Prostate gland (tissue), 2 donors: ENCODE results near the gene SLIT3. TPM values are rescaled to one million over a fixed set of nuclear protein-coding genes. Genes with fewer than 3 reads are reported as not detected.

Source experiments
- DNase-seq: peaks from one replicate; pipeline ENCODE4 v3.0.0-alpha.2; 2019; ENCODE audit warnings: low spot score
- H3K27ac ChIP-seq, 2 donors: fragments of 200-600 bp; sonication (generic); 2 replicates each; pipeline ENCODE4 v1.5.1; 2017 to 2019
- H3K27me3 ChIP-seq: fragments of 200-600 bp; sonication (generic); replicated peaks from 2 replicates; pipeline ENCODE4 v1.5.1; 2019; ENCODE audit not compliant: insufficient read depth
- H3K36me3 ChIP-seq, 2 donors: fragments of 200-600 bp; sonication (generic); 1 replicate in 1 of 2; 2 replicates in 1 of 2; pipeline versions ENCODE4 v1.5.1 to v1.8.1; 2017 to 2019
- H3K4me1 ChIP-seq: fragments of 200-600 bp; sonication (generic); replicated peaks from 2 replicates; pipeline ENCODE4 v1.5.1; 2019
- H3K4me3 ChIP-seq, 2 donors: fragments of 200-600 bp; sonication (generic); 2 replicates each; pipeline ENCODE4 v1.5.1; 2017 to 2019
- H3K9me3 ChIP-seq: fragments of 200-600 bp; sonication (generic); 2 replicates; pipeline ENCODE4 v1.5.1; 2017
- CTCF ChIP-seq, 4 experiments: fragments of 200-600 bp in 2 of 4; fragments of 450-650 bp in 2 of 4; sonication (generic) in 2 of 4; IDR thresholded peaks; 1 replicate in 3 of 4; 2 replicates in 1 of 4; pipeline ENCODE4 v1.5.1; 2016 to 2019; ENCODE audit warnings: antibody characterized with exemption in 4 of 4, mild to moderate bottlenecking in 2 of 4, moderate library complexity in 2 of 4
- POLR2A ChIP-seq: fragments of 450-650 bp; IDR thresholded peaks from one replicate; pipeline ENCODE4 v1.6.1; 2016; ENCODE audit warnings: antibody characterized with exemption, mild to moderate bottlenecking
- POLR2AphosphoS5 ChIP-seq: sonication (generic); formaldehyde crosslinking; IDR thresholded peaks from one replicate; pipeline ENCODE4 v1.6.1; 2017; ENCODE audit warnings: antibody characterized with exemption
- WGBS: methylation state at CpG from one replicate; pipeline ENCODE4 v1.1.5; 2018; 5-methylcytosine and 5-hydroxymethylcytosine counted together
- intact Hi-C: fragments of 100-400 bp; cut with DNase I; formaldehyde crosslinking; loops from one replicate; pipeline ENCODE4 v1.14.2; 2022
- total RNA-seq, 2 donors: library from RNA; depleted of rRNA; stranded (reverse); fragments of >200 nt; gene quantifications; one replicate each; pipeline ENCODE4 v1.1.0, GENCODE V29; 2016

The SLIT3 gene
- total RNA-seq, 2 donors from 2014 or later = 8.3 TPM

GRCh38 chr5:168992016-168992415, 308.9 kb downstream of the SLIT3 start:
- H3K4me1 ChIP-seq = no peaks in the 10 kb centered on the region
- intact Hi-C loops = no loop called here
- no peak overlapping the region for H3K4me3 ChIP-seq
- no peak for TF ChIP-seq POLR2A
- TF ChIP-seq POLR2AphosphoS5 = no peak
- TF ChIP-seq CTCF (IDR thresholded peaks at IDR 0.05) = no peak
- no peak for DNase-seq
- H3K9me3 ChIP-seq = no peaks in the 10 kb centered on the region
- H3K27me3 ChIP-seq = no peaks in the 10 kb centered on the region
- 91% methylated on average over 5 of the region's 5 CpGs for WGBS
- H3K27ac ChIP-seq = no peak overlapping the region
- no peaks in the 10 kb centered on the region for H3K36me3 ChIP-seq

DNA sequence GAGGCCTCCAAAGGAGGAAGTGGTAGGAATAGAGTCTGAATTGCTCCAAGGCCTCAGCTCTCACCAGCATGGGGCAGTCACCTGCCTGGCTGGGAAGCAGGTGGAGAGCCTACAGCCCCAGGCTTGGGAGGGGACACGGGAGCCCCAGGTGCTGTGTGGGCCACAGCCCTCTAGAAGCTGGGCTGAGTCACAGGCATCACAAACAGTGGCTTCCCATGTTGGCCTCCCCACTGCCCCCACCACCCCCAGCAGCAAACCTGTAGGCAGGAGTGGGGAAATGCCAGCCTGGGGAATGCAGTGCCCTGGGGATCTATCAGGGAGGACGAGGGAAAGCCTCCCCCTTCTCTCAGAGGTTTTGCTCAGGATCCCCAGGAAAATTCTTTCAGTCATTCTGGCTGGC, 309.6 kb downstream of the SLIT3 start:
- no peak for TF ChIP-seq POLR2AphosphoS5
- no peak for TF ChIP-seq CTCF (IDR thresholded peaks at IDR 0.05)
- intact Hi-C loops = no loop called here
- Histone ChIP-seq H3K4me3 (no peak overlapping the region), H3K27me3 (no peaks in the 10 kb centered on the region), H3K36me3 (no peaks in the 10 kb centered on the region), H3K27ac (no peak overlapping the region), H3K9me3 (no peaks in the 10 kb centered on the region), H3K4me1 (no peaks in the 10 kb centered on the region)
- no peak for DNase-seq
- WGBS = 96% methylated on average over 2 of the region's 2 CpGs

DNA sequence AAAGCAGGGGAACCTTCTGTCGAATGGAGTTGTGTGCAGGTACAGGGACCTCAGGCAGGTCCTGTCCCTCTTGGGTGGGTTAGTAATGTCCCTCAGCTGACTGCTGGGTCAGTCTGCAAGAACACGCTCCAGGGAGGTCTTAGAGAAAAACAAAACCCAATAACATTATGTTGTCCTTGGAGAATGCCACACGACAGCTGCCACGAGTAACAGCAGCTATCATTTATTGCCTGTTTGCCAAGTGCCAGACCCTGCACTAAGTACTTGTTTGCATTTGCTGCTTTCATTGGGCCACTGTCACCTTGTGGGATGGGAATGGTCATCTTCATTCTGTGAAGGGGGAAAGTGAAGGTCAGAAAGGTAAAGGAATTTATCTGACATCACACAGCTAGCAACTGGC, 310.3 kb downstream of the SLIT3 start:
- Histone ChIP-seq H3K4me1 (no peaks in the 10 kb centered on the region), H3K9me3 (no peaks in the 10 kb centered on the region), H3K27me3 (no peaks in the 10 kb centered on the region), H3K36me3 (no peaks in the 10 kb centered on the region), H3K27ac (no peak overlapping the region), H3K4me3 (no peak overlapping the region)
- intact Hi-C loops = no loop called here
- no peak for TF ChIP-seq POLR2A
- no peak for TF ChIP-seq CTCF (IDR thresholded peaks at IDR 0.05)
- TF ChIP-seq POLR2AphosphoS5 = no peak
- WGBS = 83% methylated on average over 4 of the region's 4 CpGs
- DNase-seq = no peak

GRCh38 chr5:168989731-168990505, 311.0 kb downstream of the SLIT3 start:
- 83% methylated on average over 8 of the region's 8 CpGs for WGBS
- Histone ChIP-seq H3K4me1 (no peaks in the 10 kb centered on the region), H3K9me3 (no peaks in the 10 kb centered on the region), H3K4me3 (no peak overlapping the region), H3K36me3 (no peaks in the 10 kb centered on the region), H3K27me3 (no peaks in the 10 kb centered on the region), H3K27ac (no peak overlapping the region)
- DNase-seq = no peak
- TF ChIP-seq POLR2A = no peak
- TF ChIP-seq POLR2AphosphoS5 = no peak
- no peak for TF ChIP-seq CTCF (IDR thresholded peaks at IDR 0.05)
- intact Hi-C loops = loop anchor here (5.0 to 10.0 kb wide), 4 partner anchors 285 to 592 kb away; partner anchors contain the start of genes SLIT3 and SPDL1

DNA sequence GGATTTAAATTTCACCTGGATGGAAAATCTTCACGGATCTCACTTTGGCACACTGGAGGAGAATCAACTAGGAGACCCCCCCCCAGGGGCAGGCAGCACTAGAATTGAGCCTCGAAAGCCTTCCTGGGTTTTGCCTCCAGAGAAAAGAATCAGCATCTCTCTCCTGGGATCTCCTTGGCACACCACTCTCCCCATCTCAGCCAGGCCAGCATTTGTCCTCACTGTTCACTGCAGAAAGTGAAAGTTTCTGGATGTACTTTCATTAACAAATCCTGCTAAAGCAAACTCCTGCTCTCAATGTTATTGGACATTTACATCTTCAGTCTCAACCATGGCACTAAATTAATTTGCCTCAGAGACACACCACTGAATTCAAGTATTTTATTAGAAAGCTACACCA, 312.2 kb downstream of the SLIT3 start:
- 87% methylated on average over 2 of the region's 2 CpGs for WGBS
- no peak overlapping the region for H3K27ac ChIP-seq
- H3K4me1 ChIP-seq = no peaks in the 10 kb centered on the region
- no peaks in the 10 kb centered on the region for H3K36me3 ChIP-seq
- TF ChIP-seq CTCF (IDR thresholded peaks at IDR 0.05) (no peak), POLR2AphosphoS5 (no peak), POLR2A (no peak)
- no peak overlapping the region for H3K4me3 ChIP-seq
- H3K9me3 ChIP-seq = no peaks in the 10 kb centered on the region
- no peaks in the 10 kb centered on the region for H3K27me3 ChIP-seq
- intact Hi-C loops = loop anchor here (5.0 to 10.0 kb wide), 4 partner anchors 284 to 594 kb away; partner anchors contain the start of genes SLIT3 and SPDL1
- no peak for DNase-seq
